GM20000 (cell line): ENCODE measurements around the gene ATRN.

ENCODE experiments used
- DNase-seq: peaks from one replicate; pipeline ENCODE4 v3.0.0; 2012; ENCODE audit warnings: low spot score
- TF ChIP-seq, protein P1 (sequence below): IDR thresholded peaks from 2 replicates; pipeline ENCODE4 v1.5.1; 2012; ENCODE audit warnings: mild to moderate bottlenecking, control low read depth; ENCODE audit errors: extremely low read depth, missing control alignments

Gene ATRN

DNA sequence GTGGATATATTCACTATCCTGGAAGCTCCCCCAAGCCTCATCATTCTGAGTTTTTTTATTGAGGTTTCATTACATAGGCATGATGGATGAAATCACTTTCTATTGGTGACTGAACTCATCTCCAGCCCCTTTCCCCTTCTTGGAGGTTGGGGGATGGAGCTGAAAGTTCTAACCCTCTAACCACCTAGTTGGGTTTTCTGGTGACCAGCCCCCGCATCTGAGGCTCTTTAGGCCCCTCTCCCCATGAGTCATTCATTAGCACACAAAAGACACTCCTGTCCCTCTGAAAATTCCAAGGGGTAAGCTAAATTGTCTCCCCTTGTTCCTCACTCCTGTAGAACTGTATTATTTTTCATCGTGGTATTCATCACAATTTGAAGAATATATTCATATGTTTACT, 159.1 kb downstream of the ATRN start:
- no peak for DNase-seq
- TF ChIP-seq, protein P1, sequence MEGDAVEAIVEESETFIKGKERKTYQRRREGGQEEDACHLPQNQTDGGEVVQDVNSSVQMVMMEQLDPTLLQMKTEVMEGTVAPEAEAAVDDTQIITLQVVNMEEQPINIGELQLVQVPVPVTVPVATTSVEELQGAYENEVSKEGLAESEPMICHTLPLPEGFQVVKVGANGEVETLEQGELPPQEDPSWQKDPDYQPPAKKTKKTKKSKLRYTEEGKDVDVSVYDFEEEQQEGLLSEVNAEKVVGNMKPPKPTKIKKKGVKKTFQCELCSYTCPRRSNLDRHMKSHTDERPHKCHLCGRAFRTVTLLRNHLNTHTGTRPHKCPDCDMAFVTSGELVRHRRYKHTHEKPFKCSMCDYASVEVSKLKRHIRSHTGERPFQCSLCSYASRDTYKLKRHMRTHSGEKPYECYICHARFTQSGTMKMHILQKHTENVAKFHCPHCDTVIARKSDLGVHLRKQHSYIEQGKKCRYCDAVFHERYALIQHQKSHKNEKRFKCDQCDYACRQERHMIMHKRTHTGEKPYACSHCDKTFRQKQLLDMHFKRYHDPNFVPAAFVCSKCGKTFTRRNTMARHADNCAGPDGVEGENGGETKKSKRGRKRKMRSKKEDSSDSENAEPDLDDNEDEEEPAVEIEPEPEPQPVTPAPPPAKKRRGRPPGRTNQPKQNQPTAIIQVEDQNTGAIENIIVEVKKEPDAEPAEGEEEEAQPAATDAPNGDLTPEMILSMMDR, result no peak

DNA sequence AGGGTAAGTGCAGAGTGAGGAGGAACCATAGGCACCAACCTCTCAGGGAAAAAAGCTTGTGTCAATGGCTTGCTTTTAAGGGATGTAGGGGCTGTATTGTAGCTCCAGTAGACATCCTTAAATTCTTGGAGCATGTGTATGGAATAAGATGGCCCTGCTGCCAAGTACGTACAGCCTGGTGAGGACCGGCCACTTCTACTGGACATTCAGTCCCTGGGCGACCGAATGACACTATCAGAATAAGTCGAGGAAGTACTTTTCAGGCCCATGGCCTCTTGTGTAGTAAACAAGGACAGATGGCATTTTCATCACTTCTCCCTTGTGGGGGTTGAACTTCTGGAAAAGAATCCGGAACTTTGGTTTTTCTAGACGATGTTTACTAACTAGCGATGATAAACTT, 159.6 kb downstream of the ATRN start:
- TF ChIP-seq, protein P1, result no peak
- DNase-seq, result no peak

DNA sequence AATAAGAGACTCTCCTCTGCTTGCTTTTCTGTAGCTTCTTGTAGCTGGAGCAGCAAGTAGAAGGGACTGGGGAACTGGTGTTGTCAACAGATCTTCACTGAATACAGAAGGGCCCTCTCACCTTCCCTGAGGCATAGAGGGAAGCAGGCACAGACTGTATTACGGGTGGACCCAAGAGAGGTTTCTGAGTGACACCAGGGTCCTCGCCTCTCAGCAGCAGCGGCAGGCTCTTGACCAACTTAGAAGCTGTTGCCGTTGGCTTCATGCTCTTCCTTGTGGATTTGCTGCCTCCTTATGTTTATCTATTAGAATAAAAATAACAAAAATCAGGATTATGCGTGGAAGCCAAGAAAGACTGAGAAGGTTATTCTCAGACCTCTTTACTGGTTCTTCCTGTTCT, 160.7 kb downstream of the ATRN start:
- TF ChIP-seq, protein P1, result no peak

DNA sequence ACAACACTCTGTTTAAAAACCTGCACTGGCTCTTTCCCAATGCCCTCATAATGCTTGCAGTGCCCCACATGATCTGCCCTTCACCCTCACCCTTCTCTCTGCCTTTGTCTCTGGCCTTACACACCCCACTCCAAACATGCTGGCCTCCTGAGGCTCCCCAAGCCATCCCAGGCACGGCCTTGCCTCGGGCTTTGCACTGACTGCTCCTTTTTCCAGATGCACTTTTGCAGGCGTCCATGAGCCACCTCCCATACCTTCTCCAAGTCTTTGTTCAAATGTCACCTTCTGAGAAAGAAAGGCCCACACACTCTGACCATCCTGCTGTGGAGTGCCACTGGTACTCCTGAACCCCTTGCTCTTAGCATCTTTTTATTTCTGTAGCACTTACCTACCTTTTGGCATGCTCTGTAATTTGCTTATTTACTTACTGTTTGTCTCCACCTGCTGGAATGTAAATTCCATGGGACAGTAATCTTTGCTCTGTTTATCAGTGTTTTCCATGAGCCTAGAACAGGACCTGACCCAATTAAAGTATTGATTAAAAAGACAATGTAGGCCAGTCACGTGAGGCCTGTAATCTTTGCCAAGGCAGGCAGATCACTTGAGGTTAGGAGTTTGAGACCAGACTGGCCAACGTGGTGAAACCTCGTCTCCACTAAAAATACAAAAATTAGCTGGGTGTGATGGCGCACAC, 161.6 kb downstream of the ATRN start:
- DNase-seq, result no peak
- TF ChIP-seq, protein P1, result no peak

More for the DNA sequence above, 160.7 kb downstream of the ATRN start:
- DNase-seq, result no peak

DNA sequence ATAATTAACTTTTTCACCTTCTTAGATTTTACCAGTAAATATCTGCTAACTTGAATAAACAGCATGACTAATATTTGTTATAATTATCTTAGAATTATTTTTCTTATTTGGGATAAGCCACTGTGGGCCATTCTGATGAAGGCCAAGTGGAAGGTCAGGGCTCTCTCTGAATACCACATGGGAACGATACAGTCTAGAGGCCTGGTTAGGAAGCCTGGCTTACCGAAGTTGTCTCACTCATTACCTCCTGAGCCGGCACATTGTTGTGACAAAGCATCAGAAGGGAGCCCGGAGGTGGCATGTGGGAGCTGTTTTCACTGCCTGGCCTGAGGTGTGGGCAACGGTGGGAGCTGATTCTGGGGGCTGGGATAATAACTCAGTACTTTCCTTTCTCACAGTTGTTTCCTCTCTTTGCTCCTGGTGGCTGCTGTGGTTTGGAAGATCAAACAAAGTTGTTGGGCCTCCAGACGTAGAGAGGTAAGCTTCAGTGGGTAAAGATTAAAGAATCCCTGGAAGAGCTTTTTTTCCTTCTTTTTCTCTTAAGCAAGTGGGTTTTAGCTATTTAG, 163.2 kb downstream of the ATRN start:
- no peak for DNase-seq
- TF ChIP-seq, protein P1, result no peak

DNA sequence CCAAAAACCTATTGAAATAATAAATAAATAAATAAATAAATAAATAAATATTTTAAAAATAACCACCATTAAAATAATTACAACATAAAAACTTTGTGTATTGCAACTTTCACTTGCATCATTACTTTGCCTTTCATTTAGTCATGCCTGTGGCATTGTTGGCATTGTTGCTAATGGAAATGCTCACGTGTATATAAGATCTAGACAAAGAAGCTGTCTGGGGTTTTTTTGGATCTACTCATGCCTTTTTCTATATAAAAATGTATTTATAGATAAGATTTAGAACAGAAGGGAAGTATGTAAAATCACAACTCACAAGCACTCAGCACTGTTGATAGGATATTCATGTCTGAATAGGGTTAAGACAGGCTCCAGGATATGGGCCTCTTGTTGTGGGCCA, 164.5 kb downstream of the ATRN start:
- DNase-seq, result no peak
- TF ChIP-seq, protein P1, result no peak

DNA sequence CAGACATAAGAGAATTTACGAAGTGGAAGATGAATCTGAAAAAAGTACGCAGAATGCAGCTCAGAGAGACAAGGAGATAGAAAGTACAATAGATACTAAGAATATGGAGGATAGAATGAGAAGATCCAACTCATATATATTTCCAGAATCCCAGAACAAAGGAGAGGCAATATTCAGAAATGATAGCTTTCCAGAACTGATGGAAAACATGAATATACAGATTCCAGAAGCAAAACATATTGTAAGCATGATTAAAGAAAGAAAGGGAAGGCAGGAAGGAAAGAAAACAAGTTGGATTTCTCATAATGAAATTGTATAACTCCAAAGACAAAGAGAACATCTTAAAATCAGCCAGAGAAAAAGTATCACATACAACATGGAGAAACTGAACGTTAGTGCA, 169.4 kb downstream of the ATRN start:
- no peak for DNase-seq
- TF ChIP-seq, protein P1, result no peak
